ENCODE measurements around the gene CCDC85B. TPM values are rescaled to one million over a fixed set of nuclear protein-coding genes. Genes with fewer than 3 reads are reported as not detected.

The CCDC85B gene
- total RNA-seq, 1 donor from 2014 or later, result 12.8 TPM

GRCh38 chr11:65859812-65860277 is 30.6 kb upstream of the CCDC85B start:
- peak in 1 of 2 experiments; percentile 66 for DNase-seq (ENCODE audit: low spot score in 2 of 2, unreplicated experiment in 2 of 2)
- no peaks in the 10 kb centered on the region for H3K27me3 Mint-ChIP-seq (ENCODE audit: low read depth)
- peaks cover 39% of the 10 kb centered on the region for H3K4me1 Mint-ChIP-seq
- no peaks in the 10 kb centered on the region for H3K9me3 Mint-ChIP-seq
- peak overlapping the region; percentile 97 for H3K27ac Mint-ChIP-seq
- no peak for TF ChIP-seq CTCF (IDR thresholded peaks at IDR 0.05; ENCODE audit: unreplicated experiment)
- peaks cover 16% of the 10 kb centered on the region for H3K36me3 Mint-ChIP-seq
- peak overlapping the region; percentile 88 for H3K4me3 Mint-ChIP-seq

GRCh38 chr11:65860278-65861164 is 30.0 kb upstream of the CCDC85B start, which contains the start of gene MUS81:
TSS of gene MUS81 (plus strand) at chr11:65860433. CDS start at chr11:65860754, 321 bp downstream.
- peaks cover 15% of the 10 kb centered on the region for H3K36me3 Mint-ChIP-seq
- H3K9me3 Mint-ChIP-seq, result no peaks in the 10 kb centered on the region
- DNase-seq (ENCODE audit: low spot score in 2 of 2, unreplicated experiment in 2 of 2), result peak; percentile 89 to 98
- TF ChIP-seq CTCF (IDR thresholded peaks at IDR 0.05; ENCODE audit: unreplicated experiment), result peak; percentile 83
- H3K27me3 Mint-ChIP-seq (ENCODE audit: low read depth), result no peaks in the 10 kb centered on the region
- H3K4me1 Mint-ChIP-seq, result peaks cover 38% of the 10 kb centered on the region
- peak within 1 kb of the TSS; percentile 100 for H3K27ac Mint-ChIP-seq
- H3K4me3 Mint-ChIP-seq, result peak within 1 kb of the TSS; percentile 88

DNA sequence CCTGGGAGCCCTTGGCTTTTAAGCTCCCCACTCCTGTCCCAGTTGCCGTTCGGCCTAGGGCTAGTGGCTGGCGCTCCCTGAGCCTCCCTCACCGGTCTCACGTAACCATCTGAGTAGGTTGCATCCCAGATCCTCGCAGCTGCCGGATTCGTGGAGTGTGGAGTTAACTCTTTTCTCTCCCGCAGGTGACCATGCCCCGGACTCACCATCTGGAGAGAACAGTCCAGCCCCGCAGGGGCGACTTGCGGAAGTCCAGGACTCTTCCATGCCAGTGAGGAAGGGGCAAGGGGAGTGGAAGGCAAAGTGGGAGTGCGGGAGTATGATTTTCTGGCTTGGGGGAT is 29.3 kb upstream of the CCDC85B start:
- Mint-ChIP-seq H3K4me3 (peak overlapping the region; percentile 88), H3K4me1 (peaks cover 33% of the 10 kb centered on the region), H3K27me3 (ENCODE audit: low read depth) (no peaks in the 10 kb centered on the region), H3K9me3 (no peaks in the 10 kb centered on the region), H3K36me3 (peaks cover 13% of the 10 kb centered on the region), H3K27ac (peak overlapping the region; percentile 90)
- DNase-seq (ENCODE audit: low spot score in 2 of 2, unreplicated experiment in 2 of 2), result no peak
- no peak for TF ChIP-seq CTCF (IDR thresholded peaks at IDR 0.05; ENCODE audit: unreplicated experiment)

DNA sequence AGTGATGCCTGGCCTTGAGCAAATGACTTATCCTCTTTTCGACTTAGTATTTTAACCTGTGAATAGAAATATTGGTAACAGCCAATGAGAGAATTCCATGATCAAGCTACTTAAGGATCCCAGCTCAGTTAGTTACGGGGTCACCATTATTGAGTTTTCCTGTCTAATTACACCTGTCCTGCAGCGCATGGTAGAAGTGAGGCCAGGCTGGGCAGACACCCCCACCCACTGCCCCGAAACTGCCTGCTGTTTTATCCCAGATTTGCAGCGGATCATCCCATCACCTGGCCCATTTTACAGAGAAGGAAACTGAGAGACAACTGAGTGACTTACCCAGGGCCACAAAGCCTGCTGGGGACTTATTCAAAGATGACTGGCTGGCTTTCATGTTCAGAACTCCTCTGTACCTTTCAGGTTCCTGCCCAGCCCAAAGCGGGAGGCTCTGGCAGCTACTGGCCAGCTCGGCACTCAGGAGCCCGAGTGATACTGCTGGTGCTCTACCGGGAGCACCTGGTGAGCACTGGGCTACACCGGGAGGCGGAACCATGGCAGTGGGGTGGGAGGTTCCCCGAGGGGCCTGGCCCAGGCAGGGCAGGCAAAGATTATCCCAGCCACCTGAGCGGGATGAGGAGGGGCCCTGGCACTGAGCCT is 28.8 kb upstream of the CCDC85B start:
- no peak for TF ChIP-seq CTCF (IDR thresholded peaks at IDR 0.05; ENCODE audit: unreplicated experiment)
- Mint-ChIP-seq H3K36me3 (peaks cover 8% of the 10 kb centered on the region), H3K4me3 (peak overlapping the region; percentile 88), H3K4me1 (peaks cover 28% of the 10 kb centered on the region), H3K27me3 (ENCODE audit: low read depth) (no peaks in the 10 kb centered on the region), H3K27ac (peak overlapping the region; percentile 90), H3K9me3 (no peaks in the 10 kb centered on the region)
- no peak for DNase-seq (ENCODE audit: low spot score in 2 of 2, unreplicated experiment in 2 of 2)

- no peaks in the 10 kb centered on the region for H3K9me3 Mint-ChIP-seq
- no peak for TF ChIP-seq CTCF (IDR thresholded peaks at IDR 0.05; ENCODE audit: unreplicated experiment)
- H3K36me3 Mint-ChIP-seq, result peaks cover 11% of the 10 kb centered on the region
- no peak for DNase-seq (ENCODE audit: low spot score in 2 of 2, unreplicated experiment in 2 of 2)
- no peaks in the 10 kb centered on the region for H3K27me3 Mint-ChIP-seq (ENCODE audit: low read depth)
- peak overlapping the region; percentile 45 for H3K4me3 Mint-ChIP-seq
- H3K4me1 Mint-ChIP-seq, result peaks cover 26% of the 10 kb centered on the region
- H3K27ac Mint-ChIP-seq, result peak overlapping the region; percentile 34
These were observed 28.2 kb upstream of the CCDC85B start for GRCh38 chr11:65862191-65862735.

Data from mesothelial cell of epicardium (in vitro differentiated cells).